ENCODE data around the gene KRR1.

KRR1 gene

DNA sequence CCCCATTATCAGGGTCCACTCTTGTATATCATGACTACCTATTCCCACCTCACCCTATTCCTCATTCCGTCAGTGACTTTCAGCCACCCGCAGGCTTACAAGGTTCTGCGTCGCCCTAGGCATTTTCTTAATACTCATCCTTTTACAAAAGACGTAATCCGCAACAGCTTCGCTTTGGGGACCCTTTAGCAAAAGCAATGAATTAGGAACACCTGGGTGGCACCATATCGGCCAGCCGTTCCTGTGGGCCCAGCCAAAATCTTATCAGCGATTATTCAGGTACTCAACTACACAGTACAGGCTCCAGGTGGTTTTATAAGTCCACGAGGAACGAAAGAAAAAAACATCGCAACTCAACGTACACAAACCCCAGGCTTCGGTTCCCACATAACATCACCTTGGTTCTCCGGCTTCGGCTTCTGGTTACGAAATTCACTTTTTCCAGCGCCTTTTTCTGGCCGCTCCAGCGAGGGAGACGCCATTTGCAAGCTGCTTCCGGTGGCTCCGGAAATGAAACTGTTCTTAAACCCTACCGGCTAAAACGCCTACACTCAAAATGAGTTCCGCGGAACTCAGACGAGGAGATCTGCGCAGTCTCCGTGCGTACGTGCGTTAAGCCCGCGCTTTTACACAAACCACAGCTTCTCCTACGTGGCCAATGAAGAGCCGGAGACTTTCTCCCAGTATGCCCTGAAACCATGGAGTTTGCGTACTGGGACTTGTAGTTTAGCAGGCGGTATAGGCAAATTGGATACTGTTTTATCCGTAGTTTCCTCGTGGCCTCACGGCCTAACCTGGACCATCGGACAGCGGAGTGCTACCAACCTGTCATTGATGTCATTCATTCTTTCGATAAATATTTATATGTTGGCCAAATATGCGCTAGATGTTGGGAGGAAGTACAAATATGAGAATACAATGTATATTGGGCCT lies at the start of gene KRR1:
Gene KRR1 (minus strand): TSS at position 494 of the 933 bp plus-strand sequence. CDS start 12 bp downstream, at position 482.
- TF ChIP-seq, protein P1, sequence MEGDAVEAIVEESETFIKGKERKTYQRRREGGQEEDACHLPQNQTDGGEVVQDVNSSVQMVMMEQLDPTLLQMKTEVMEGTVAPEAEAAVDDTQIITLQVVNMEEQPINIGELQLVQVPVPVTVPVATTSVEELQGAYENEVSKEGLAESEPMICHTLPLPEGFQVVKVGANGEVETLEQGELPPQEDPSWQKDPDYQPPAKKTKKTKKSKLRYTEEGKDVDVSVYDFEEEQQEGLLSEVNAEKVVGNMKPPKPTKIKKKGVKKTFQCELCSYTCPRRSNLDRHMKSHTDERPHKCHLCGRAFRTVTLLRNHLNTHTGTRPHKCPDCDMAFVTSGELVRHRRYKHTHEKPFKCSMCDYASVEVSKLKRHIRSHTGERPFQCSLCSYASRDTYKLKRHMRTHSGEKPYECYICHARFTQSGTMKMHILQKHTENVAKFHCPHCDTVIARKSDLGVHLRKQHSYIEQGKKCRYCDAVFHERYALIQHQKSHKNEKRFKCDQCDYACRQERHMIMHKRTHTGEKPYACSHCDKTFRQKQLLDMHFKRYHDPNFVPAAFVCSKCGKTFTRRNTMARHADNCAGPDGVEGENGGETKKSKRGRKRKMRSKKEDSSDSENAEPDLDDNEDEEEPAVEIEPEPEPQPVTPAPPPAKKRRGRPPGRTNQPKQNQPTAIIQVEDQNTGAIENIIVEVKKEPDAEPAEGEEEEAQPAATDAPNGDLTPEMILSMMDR (conservative IDR thresholded peaks at IDR 0.05; ENCODE audit: low read depth, low read length) = peak; percentile 38
- peak; percentile 100 for DNase-seq (ENCODE audit: low read depth)
- peak within 1 kb of the TSS; percentile 83 for H3K4me3 ChIP-seq (ENCODE audit: low read depth, low read length)

DNA sequence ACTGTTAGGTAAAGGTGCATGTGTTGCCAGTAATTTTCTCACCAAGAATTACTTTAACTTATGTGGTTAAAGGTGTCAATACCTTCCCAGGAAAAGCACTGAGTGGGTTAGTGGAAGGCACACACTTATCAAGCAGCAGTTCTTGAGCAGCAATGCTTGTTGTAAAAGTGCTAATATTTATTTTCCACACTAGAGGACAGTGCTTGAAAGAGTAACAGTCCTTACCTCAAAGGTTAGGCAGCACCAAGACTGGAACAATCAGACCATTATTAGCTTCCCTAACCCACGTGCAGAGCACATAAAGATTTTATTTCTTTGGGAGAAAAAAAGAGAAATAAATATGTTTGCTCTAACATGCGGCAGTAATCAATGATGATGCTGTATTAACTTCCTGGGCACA lies 48.8 kb upstream of the KRR1 start:
- DNase-seq (ENCODE audit: low read depth) = peak; percentile 80
- no peak overlapping the region for H3K4me3 ChIP-seq (ENCODE audit: low read depth, low read length)
- TF ChIP-seq, protein P1 (conservative IDR thresholded peaks at IDR 0.05; ENCODE audit: low read depth, low read length) = peak; percentile 61

DNA sequence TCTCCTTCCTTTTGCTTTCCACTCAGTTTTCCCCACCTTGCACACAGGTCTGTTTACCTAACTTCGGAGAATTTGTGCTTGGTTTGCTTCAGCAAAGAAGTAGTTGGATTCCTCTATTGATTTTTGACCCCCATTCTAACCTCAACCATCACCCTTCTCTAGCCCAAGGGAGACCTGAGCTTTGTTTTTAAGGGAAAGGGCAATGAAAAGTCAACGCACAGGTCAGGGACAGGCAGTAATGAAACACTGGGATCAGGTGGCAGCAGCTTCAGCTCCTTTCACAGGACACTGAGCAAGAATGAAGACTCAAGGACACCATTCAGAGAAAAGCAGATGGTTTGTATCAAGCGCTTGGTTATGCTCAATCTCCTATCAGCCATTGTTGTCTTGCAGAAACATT lies 46.9 kb upstream of the KRR1 start:
- TF ChIP-seq, protein P1 (conservative IDR thresholded peaks at IDR 0.05; ENCODE audit: low read depth, low read length) = no peak
- no peak for DNase-seq (ENCODE audit: low read depth)
- H3K4me3 ChIP-seq (ENCODE audit: low read depth, low read length) = no peak overlapping the region

DNA sequence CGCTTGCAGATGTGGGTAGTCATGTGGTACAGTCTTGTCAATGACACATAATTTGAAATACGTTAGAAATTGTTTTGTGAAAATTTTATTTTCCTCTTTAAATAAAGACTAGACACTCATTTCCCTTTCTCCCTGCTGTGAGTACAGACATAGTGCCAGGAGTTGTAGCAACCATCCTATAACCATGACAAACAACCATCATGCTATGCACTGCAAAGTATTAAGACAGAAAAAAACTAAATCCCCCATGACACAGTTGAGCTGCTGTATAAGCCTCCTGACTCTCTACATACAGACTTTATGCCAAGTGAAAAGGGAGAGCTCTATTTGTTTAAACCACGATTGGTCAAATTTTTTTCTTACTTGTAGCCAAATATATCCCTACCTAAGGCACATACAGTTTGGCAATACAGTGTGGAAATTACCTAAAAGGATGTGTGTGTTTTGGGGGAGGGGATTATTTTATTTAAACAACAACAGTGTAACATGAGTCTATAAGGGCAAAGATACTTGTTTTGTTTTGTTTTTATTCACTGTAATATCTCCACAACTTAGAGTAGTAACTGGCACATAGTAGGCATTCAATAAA lies 45.0 kb upstream of the KRR1 start:
- H3K4me3 ChIP-seq (ENCODE audit: low read depth, low read length) = no peak overlapping the region
- peak; percentile 70 for DNase-seq (ENCODE audit: low read depth)
- TF ChIP-seq, protein P1 (conservative IDR thresholded peaks at IDR 0.05; ENCODE audit: low read depth, low read length) = no peak

DNA sequence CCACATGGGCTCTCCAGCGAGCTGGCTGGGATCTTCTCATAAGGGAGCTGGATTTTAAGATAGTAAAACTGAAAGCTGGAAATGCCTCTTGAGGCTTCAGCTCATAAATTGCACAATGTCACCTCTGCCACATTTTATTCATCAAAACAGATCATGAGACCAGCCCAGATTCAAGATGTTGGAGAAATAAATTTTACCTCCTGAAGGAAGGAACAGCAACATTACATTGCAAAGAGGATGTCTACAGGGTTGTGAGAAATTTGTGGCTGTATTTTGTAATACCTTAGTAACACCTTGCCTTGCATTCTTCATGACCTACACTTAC lies 43.1 kb upstream of the KRR1 start:
- TF ChIP-seq, protein P1 (conservative IDR thresholded peaks at IDR 0.05; ENCODE audit: low read depth, low read length) = no peak
- DNase-seq (ENCODE audit: low read depth) = peak; percentile 54
- no peak overlapping the region for H3K4me3 ChIP-seq (ENCODE audit: low read depth, low read length)

DNA sequence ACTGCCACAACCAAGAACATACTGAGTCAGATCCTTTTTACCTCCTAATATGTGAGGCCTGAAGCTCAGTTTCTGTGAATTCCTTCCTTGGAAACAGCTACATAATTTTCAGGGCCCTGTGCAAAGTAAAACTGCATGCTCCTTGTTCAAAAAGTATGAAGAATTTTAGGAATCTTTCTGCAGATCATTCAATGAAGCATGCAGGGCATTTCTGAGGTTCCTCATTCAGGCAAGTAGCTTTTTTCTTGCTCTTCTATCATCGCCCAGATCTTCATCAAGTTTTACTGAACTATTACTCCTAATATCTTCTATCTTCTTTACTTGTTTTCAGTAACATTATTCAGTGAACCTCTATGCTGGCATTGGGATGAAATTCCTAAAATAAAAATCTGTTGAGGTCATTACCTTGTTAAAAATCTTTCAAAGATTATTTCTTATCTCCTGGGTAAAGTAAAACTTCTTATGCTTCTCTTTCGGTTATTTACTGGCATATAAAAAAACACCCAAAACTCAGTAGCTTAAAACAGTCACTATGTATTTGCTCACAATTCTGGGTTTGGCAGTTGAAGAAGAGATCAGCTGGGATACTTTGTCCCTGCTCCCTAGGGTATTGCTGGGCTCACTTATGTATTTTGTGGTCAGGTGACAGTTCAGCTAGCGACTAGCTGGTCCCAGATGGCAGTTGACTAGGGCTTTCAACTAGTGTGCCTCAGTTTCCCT lies 42.6 kb upstream of the KRR1 start:
- TF ChIP-seq, protein P1 (conservative IDR thresholded peaks at IDR 0.05; ENCODE audit: low read depth, low read length) = no peak
- H3K4me3 ChIP-seq (ENCODE audit: low read depth, low read length) = no peak overlapping the region
- DNase-seq (ENCODE audit: low read depth) = peak; percentile 62

Measured in choroid plexus epithelial cell (primary cell).